Neural progenitor cell (in vitro differentiated cells): ENCODE data around the gene ADAMTS3. TPM values are rescaled to one million over a fixed set of nuclear protein-coding genes. Genes with fewer than 3 reads are reported as not detected.

ENCODE experiments used
- DNase-seq: peaks from one replicate; pipeline ENCODE4 v3.0.0-alpha.2; 2016; ENCODE audit warnings: low spot score
- H2AFZ ChIP-seq: fragments of 200-600 bp; sonication (generic); replicated peaks from 2 replicates; pipeline ENCODE4 v1.6.1; 2016; ENCODE audit warnings: antibody characterized with exemption
- H3F3A ChIP-seq: fragments of 200-600 bp; sonication (generic); 2 replicates; pipeline ENCODE4 v1.6.1; 2016; ENCODE audit warnings: antibody characterized with exemption, low read depth
- H3K27ac ChIP-seq: fragments of 200-600 bp; sonication (generic); 2 replicates; pipeline ENCODE4 v1.5.1; 2016; ENCODE audit warnings: mild to moderate bottlenecking
- H3K27me3 ChIP-seq: fragments of 200-600 bp; sonication (generic); 2 replicates; pipeline ENCODE4 v1.6.1; 2016; ENCODE audit warnings: mild to moderate bottlenecking, moderate library complexity
- H3K36me3 ChIP-seq: fragments of 200-600 bp; sonication (generic); 2 replicates; pipeline ENCODE4 v1.5.1; 2016
- H3K4me1 ChIP-seq: fragments of 200-600 bp; sonication (generic); 2 replicates; pipeline ENCODE4 v1.6.1; 2016; ENCODE audit warnings: mixed run types
- H3K4me2 ChIP-seq: fragments of 200-600 bp; sonication (generic); 2 replicates; pipeline ENCODE4 v1.6.1; 2016
- H3K4me3 ChIP-seq: fragments of 200-600 bp; sonication (generic); 2 replicates; pipeline ENCODE4 v1.5.1; 2016
- H3K79me2 ChIP-seq: fragments of 200-600 bp; sonication (generic); 2 replicates; pipeline ENCODE4 v1.6.1; 2016; ENCODE audit warnings: low read depth
- H3K9ac ChIP-seq: fragments of 200-600 bp; sonication (generic); 2 replicates; pipeline ENCODE4 v1.6.1; 2016
- H3K9me3 ChIP-seq: fragments of 200-600 bp; sonication (generic); 2 replicates; pipeline ENCODE4 v1.5.1; 2016; ENCODE audit warnings: low read depth
- H4K20me1 ChIP-seq: fragments of 200-600 bp; sonication (generic); 2 replicates; pipeline ENCODE4 v1.6.1; 2016; ENCODE audit warnings: low read depth
- H3K27ac Mint-ChIP-seq: 3 replicates; pipeline ENCODE4 v1.8.0; 2021; ENCODE audit warnings: mixed read lengths
- H3K27me3 Mint-ChIP-seq: 2 replicates; pipeline ENCODE4 v1.8.0; 2022; ENCODE audit warnings: low read depth, mild to moderate bottlenecking, inconsistent platforms, moderate library complexity, mixed read lengths; ENCODE audit not compliant: insufficient read depth
- H3K36me3 Mint-ChIP-seq: 3 replicates; pipeline ENCODE4 v1.8.0; 2021; ENCODE audit warnings: mixed read lengths
- H3K4me1 Mint-ChIP-seq: 3 replicates; pipeline ENCODE4 v1.8.0; 2021; ENCODE audit warnings: mixed read lengths
- H3K4me3 Mint-ChIP-seq: 3 replicates; pipeline ENCODE4 v1.8.0; 2021; ENCODE audit warnings: mild to moderate bottlenecking, moderate library complexity, mixed read lengths
- H3K9me3 Mint-ChIP-seq: 3 replicates; pipeline ENCODE4 v1.8.0; 2020; ENCODE audit warnings: mixed read lengths
- CTCF ChIP-seq: fragments of 200-600 bp; sonication (generic); IDR thresholded peaks from 2 replicates; pipeline ENCODE4 v1.5.1; 2017; ENCODE audit warnings: antibody characterized with exemption, mild to moderate bottlenecking
- EZH2 ChIP-seq: fragments of 200-600 bp; sonication (generic); IDR thresholded peaks from 2 replicates; pipeline ENCODE4 v1.6.1; 2017; ENCODE audit warnings: antibody characterized with exemption, mild to moderate bottlenecking, moderate library complexity
- EZH2phosphoT487 ChIP-seq: fragments of 200-600 bp; sonication (generic); IDR thresholded peaks from 2 replicates; pipeline ENCODE4 v1.6.1; 2017; ENCODE audit warnings: antibody characterized with exemption
- total RNA-seq: library from RNA; depleted of rRNA; stranded (reverse); fragments of >200 nt; gene quantifications from 2 replicates; pipeline ENCODE4 v1.2.3, GENCODE V29; 2015; ENCODE audit warnings: low replicate concordance

Gene ADAMTS3
- total RNA-seq, 1 donor from 2014 or later, result 2.1 TPM

- DNase-seq, result no peak
- no peaks in the 10 kb centered on the region for H3K27me3 Mint-ChIP-seq
- H3K4me3 Mint-ChIP-seq, result peak overlapping the region; percentile 85
- TF ChIP-seq EZH2phosphoT487 (no peak), CTCF (no peak), EZH2 (no peak)
- H3K27me3 ChIP-seq, result no peaks in the 10 kb centered on the region
- no peak overlapping the region for H3K27ac ChIP-seq
- peak overlapping the region; percentile 93 for H3K4me2 ChIP-seq
- no peak overlapping the region for H3K9ac ChIP-seq
- H3K9me3 ChIP-seq, result no peaks in the 10 kb centered on the region
- peak overlapping the region; percentile 84 for H3K27ac Mint-ChIP-seq
- no peaks in the 10 kb centered on the region for H4K20me1 ChIP-seq
- peak overlapping the region; percentile 91 for H2AFZ ChIP-seq
- peaks cover 36% of the 10 kb centered on the region for H3K4me1 Mint-ChIP-seq
- H3K36me3 ChIP-seq, result no peaks in the 10 kb centered on the region
- peaks cover 8% of the 10 kb centered on the region for H3K4me1 ChIP-seq
- H3K36me3 Mint-ChIP-seq, result no peaks in the 10 kb centered on the region
- H3K4me3 ChIP-seq, result peak overlapping the region; percentile 86
- no peaks in the 10 kb centered on the region for H3K79me2 ChIP-seq
- H3K9me3 Mint-ChIP-seq, result no peaks in the 10 kb centered on the region
- H3F3A ChIP-seq, result peaks cover 29% of the 10 kb centered on the region
Measured at GRCh38 chr4:72569719-72570235, 756 bp upstream of the ADAMTS3 start.

- H2AFZ ChIP-seq, result peak overlapping the region; percentile 88
- no peak overlapping the region for H3K27ac ChIP-seq
- H3K4me3 ChIP-seq, result peak overlapping the region; percentile 86
Measured at GRCh38 chr4:72567821-72568675, 973 bp downstream of the ADAMTS3 start.

GRCh38 chr4:72567036-72567435 lies 2.0 kb downstream of the ADAMTS3 start:
- no peaks in the 10 kb centered on the region for H3K27me3 ChIP-seq
- no peaks in the 10 kb centered on the region for H3K79me2 ChIP-seq
- DNase-seq, result no peak
- H3K27ac ChIP-seq, result no peak overlapping the region
- no peaks in the 10 kb centered on the region for H3K9me3 ChIP-seq
- H3K4me3 ChIP-seq, result peak overlapping the region; percentile 86
- H3F3A ChIP-seq, result peaks cover 29% of the 10 kb centered on the region
- Mint-ChIP-seq H3K4me3 (peak overlapping the region; percentile 96), H3K9me3 (no peaks in the 10 kb centered on the region), H3K27me3 (no peaks in the 10 kb centered on the region), H3K27ac (peak overlapping the region; percentile 97), H3K4me1 (peaks cover 36% of the 10 kb centered on the region), H3K36me3 (no peaks in the 10 kb centered on the region)
- TF ChIP-seq EZH2, result no peak
- H3K4me2 ChIP-seq, result peak overlapping the region; percentile 93
- peak overlapping the region; percentile 88 for H2AFZ ChIP-seq
- no peaks in the 10 kb centered on the region for H3K36me3 ChIP-seq
- H3K4me1 ChIP-seq, result peaks cover 8% of the 10 kb centered on the region
- no peak overlapping the region for H3K9ac ChIP-seq
- H4K20me1 ChIP-seq, result no peaks in the 10 kb centered on the region

More at GRCh38 chr4:72567821-72568675, 973 bp downstream of the ADAMTS3 start:
- peak overlapping the region; percentile 93 for H3K4me2 ChIP-seq
- peaks cover 36% of the 10 kb centered on the region for H3K4me1 Mint-ChIP-seq
- peaks cover 29% of the 10 kb centered on the region for H3F3A ChIP-seq
- peak; percentile 87 for DNase-seq
- H4K20me1 ChIP-seq, result no peaks in the 10 kb centered on the region
- no peaks in the 10 kb centered on the region for H3K27me3 Mint-ChIP-seq
- H3K9me3 Mint-ChIP-seq, result no peaks in the 10 kb centered on the region
- peak overlapping the region; percentile 97 for H3K27ac Mint-ChIP-seq
- H3K4me1 ChIP-seq, result peaks cover 8% of the 10 kb centered on the region
- H3K9ac ChIP-seq, result no peak overlapping the region
- no peaks in the 10 kb centered on the region for H3K36me3 ChIP-seq
- no peaks in the 10 kb centered on the region for H3K9me3 ChIP-seq
- H3K79me2 ChIP-seq, result no peaks in the 10 kb centered on the region
- H3K36me3 Mint-ChIP-seq, result no peaks in the 10 kb centered on the region
- H3K4me3 Mint-ChIP-seq, result peak overlapping the region; percentile 96
- H3K27me3 ChIP-seq, result no peaks in the 10 kb centered on the region
- peak; percentile 50 for TF ChIP-seq CTCF
- TF ChIP-seq EZH2, result no peak
